MM.1S (cell line): ENCODE data around the gene MYO1H.

ENCODE experiments used
- EZH2 ChIP-seq: fragments of 300-600 bp; sonication (generic); optimal IDR thresholded peaks from 2 replicates; pipeline ENCODE3; 2017; ENCODE audit warnings: low read depth, mild to moderate bottlenecking, antibody characterized with exemption, low read length, mixed read lengths
- TF ChIP-seq, protein P1 (sequence below): fragments of 300-600 bp; sonication (generic); IDR thresholded peaks from 2 replicates; pipeline ENCODE4 v1.5.1; 2016; ENCODE audit warnings: antibody characterized with exemption, low read length, mixed read lengths

DNA sequence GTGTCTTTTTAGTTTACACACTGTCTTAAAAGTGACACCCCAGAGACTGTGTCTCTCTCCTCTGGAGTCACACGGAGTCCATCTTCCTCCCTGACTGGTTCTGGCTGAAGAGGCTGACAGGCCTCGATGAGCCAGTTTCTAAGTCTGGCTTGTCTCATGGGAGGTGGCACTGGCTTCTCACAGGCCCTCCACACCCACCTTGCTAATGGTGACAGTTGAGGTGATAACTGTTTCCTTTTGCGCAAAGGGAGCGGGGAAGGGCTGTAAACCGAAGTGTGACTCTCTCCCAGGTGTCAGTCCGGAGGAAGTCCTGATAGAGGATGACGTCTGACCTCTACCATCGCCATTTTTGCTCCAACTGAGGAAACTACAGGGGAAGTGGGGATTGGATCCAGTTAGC is 99.2 kb downstream of the MYO1H start:
- TF ChIP-seq, protein P1, sequence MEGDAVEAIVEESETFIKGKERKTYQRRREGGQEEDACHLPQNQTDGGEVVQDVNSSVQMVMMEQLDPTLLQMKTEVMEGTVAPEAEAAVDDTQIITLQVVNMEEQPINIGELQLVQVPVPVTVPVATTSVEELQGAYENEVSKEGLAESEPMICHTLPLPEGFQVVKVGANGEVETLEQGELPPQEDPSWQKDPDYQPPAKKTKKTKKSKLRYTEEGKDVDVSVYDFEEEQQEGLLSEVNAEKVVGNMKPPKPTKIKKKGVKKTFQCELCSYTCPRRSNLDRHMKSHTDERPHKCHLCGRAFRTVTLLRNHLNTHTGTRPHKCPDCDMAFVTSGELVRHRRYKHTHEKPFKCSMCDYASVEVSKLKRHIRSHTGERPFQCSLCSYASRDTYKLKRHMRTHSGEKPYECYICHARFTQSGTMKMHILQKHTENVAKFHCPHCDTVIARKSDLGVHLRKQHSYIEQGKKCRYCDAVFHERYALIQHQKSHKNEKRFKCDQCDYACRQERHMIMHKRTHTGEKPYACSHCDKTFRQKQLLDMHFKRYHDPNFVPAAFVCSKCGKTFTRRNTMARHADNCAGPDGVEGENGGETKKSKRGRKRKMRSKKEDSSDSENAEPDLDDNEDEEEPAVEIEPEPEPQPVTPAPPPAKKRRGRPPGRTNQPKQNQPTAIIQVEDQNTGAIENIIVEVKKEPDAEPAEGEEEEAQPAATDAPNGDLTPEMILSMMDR, result no peak
- TF ChIP-seq EZH2, result no peak
